ENCODE results near the gene CD7. TPM values are rescaled to one million over a fixed set of nuclear protein-coding genes. Genes with fewer than 3 reads are reported as not detected.
"Not testable (repeated sequence)": the region's sequence is repeated elsewhere in the genome, so short reads cannot be mapped to it uniquely, and the experiment has no call there.

CD7 gene
- total RNA-seq, 1 donor from 2014 or later = 0.73 TPM

DNA sequence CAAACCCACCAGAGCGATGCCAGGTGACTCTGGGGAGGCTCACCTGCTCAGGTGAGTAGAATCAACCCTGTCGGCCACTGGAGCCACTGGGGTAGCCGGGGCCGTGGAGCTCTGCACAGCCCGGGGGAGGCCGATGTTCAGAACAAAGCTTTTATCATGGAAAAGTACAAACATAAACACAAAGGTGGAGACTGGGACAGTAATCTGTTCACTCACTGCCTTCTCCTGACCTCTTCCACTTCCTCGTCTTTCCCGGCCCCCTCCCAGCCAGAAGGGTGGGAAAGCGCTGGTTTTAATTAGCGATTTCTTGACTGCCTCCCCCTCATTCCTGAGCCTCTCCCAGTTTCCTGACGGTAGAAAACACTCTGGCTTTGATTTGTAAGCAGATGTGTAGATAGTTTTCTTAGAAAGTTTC lies 31.9 kb upstream of the CD7 start:
- intact Hi-C loops (cut with DNase I) = no loop called here
- no peak for DNase-seq (ENCODE audit: missing footprints)
- no peak for ATAC-seq

GRCh38 chr17:82348866-82349265 lies 31.5 kb upstream of the CD7 start:
- ATAC-seq (no peak), DNase-seq (ENCODE audit: missing footprints) (no peak)
- intact Hi-C loops (cut with DNase I) = no loop called here

- ATAC-seq (no peak), DNase-seq (ENCODE audit: missing footprints) (no peak)
- intact Hi-C loops (cut with DNase I) = no loop called here
Observed at GRCh38 chr17:82348434-82348833, 31.0 kb upstream of the CD7 start.

- intact Hi-C loops (cut with DNase I); ATAC-seq; DNase-seq (ENCODE audit: missing footprints): not testable (repeated sequence)
Observed at GRCh38 chr17:82347994-82348393, 30.6 kb upstream of the CD7 start.

GRCh38 chr17:82346342-82347300 lies 29.2 kb upstream of the CD7 start:
- intact Hi-C loops (cut with DNase I) = no loop called here
- ATAC-seq = no peak

GRCh38 chr17:82345151-82345976 lies 28.0 kb upstream of the CD7 start:
- ATAC-seq = no peak
- intact Hi-C loops (cut with DNase I) = no loop called here
- no peak for DNase-seq (ENCODE audit: missing footprints)

More at GRCh38 chr17:82346342-82347300, 29.2 kb upstream of the CD7 start:
- DNase-seq (ENCODE audit: missing footprints) = peak; percentile 51

GRCh38 chr17:82344175-82344907 lies 26.9 kb upstream of the CD7 start:
- ATAC-seq (no peak), DNase-seq (ENCODE audit: missing footprints) (peak; percentile 58)
- intact Hi-C loops (cut with DNase I) = no loop called here

GRCh38 chr17:82343560-82343959 lies 26.2 kb upstream of the CD7 start:
- intact Hi-C loops (cut with DNase I) = no loop called here
- DNase-seq (ENCODE audit: missing footprints) = no peak
- ATAC-seq = no peak

DNA sequence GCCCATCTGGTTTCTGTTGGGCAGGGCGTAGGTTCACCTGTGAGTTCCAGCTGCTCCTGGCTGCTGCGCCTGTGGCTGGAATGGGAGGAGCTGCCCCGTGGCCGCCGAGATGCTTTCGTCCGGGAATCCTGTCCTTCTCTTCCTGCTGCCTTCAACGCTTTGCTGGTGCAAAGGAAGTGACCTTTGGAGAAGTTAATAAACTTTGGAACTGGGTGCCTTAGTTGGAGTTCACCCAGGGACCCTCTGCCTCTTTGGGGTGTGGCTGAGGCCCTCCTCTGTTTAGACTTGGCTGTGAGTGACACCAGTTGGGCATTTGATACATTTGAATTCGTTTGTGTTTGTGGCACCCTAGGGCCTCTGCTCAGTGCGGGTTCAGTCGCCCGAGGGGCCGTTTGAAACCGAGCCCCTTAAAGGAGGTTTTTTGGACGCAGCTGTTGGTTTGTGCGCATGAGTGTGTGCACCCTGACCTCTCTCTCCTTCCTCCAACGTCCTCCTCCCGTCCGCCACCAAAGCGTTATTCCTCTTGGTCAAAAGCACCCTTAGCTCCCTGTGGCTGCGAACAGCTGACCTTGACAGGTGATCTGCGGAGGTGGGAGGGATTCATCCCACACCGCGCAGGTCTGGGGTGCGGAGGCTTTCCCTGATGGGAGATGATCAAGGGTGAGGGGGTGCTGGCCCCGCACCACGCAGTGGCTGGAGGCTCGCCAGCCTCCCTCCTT lies 25.1 kb upstream of the CD7 start:
- DNase-seq (ENCODE audit: missing footprints) (no peak), ATAC-seq (no peak)
- intact Hi-C loops (cut with DNase I) = no loop called here

GRCh38 chr17:82339634-82340580 lies 22.5 kb upstream of the CD7 start:
- intact Hi-C loops (cut with DNase I) = no loop called here
- ATAC-seq = peak; percentile 5
- DNase-seq (ENCODE audit: missing footprints) = peak; percentile 68

- ATAC-seq (peak; percentile 56), DNase-seq (ENCODE audit: missing footprints) (peak; percentile 56)
- intact Hi-C loops (cut with DNase I) = no loop called here
Observed at GRCh38 chr17:82338858-82339633, 21.6 kb upstream of the CD7 start.

DNA sequence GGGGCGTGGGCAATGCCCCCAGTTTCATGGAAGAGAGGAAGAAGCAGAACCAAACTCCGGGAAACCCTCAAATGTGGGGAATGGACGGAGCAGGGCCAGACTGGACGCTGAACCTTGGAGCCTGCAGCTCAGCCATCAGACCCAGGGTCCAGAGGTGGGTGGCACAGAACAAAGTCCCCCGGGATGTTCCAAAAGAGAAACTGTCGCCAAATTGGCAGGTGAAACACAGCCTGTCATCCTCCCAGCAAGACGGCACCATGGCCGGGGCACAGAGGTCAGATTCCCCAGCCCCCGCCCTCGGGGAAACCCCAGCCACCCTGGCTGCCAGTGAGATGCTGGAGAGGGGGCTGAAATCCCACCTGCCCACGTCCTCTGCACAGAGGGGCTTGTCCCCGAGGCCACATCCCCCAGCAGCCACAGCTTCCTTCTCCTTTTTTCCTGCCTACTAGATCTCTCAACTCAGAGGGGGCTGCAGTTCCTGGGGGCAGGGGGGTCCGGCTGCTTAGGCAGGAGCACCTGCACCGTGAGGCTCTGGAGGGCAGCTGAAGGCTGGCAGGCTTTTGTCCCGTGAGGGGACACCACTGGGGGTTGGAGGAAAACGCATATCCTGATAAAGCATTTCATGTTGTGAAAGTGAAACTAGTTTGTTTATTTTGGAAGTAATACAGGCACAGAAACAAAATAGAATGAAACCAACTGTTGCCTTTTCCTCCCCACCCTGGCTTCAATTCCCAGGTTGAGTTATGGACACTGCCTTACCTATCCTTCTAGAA lies 17.4 kb upstream of the CD7 start:
- ATAC-seq (no peak), DNase-seq (ENCODE audit: missing footprints) (no peak)
- intact Hi-C loops (cut with DNase I) = no loop called here

DNA sequence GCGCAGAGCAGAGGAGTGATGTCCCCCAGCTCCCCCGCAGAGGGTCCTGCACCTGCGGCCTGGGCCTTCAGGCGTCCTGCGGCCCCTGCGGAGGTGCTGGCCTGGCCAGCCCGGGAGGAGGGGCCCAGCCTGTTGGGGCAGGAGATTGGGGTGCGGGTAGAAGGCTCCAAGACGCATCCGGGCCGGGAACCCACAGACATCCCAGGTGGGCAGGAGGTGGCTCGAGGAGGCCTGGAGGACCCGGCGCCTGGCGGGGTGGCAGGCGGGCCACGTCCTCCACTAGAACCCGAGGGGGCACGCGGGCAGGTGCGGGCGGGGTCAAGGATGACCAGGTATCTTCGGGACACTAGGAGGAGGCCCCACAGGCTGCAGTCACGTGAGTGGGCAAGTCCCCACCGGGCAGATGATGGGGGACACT lies 16.8 kb upstream of the CD7 start:
- ATAC-seq = no peak
- DNase-seq (ENCODE audit: missing footprints) = no peak
- intact Hi-C loops (cut with DNase I) = no loop called here

- ATAC-seq (peak; percentile 53), DNase-seq (ENCODE audit: missing footprints) (peak; percentile 89)
- intact Hi-C loops (cut with DNase I) = no loop called here
Observed at GRCh38 chr17:82333279-82334171, 16.1 kb upstream of the CD7 start, which contains the start of gene SECTM1. SECTM1 (minus strand) TSS chr17:82333766; CDS start chr17:82327240, 6,526 bp downstream.

Measured in Right ventricle myocardium inferior (tissue), 1 donor.